ENCODE data around the gene CENPX.
A peak's percentile ranks its signal among the peaks of the same experiment; 100 is the strongest.

CENPX gene

GRCh38 chr17:82031885-82032627 is 9.4 kb upstream of the CENPX start:
- H3K4me3 ChIP-seq (ENCODE audit: low read depth, low read length): peak overlapping the region; percentile 36
- TF ChIP-seq CTCF (IDR thresholded peaks at IDR 0.05; ENCODE audit: borderline replicate concordance, insufficient read depth, low read depth, low read length): no peak

GRCh38 chr17:82031303-82031884 is 8.7 kb upstream of the CENPX start, which contains the start of gene RAC3:
TSS of gene RAC3 (plus strand) at chr17:82031678. CDS start at chr17:82031762, 84 bp downstream.
- peak within 1 kb of the TSS; percentile 46 for H3K4me3 ChIP-seq (ENCODE audit: low read depth, low read length)
- no peak for TF ChIP-seq CTCF (IDR thresholded peaks at IDR 0.05; ENCODE audit: borderline replicate concordance, insufficient read depth, low read depth, low read length)

- peak overlapping the region; percentile 46 for H3K4me3 ChIP-seq (ENCODE audit: low read depth, low read length)
- peak; percentile 94 for TF ChIP-seq CTCF (IDR thresholded peaks at IDR 0.05; ENCODE audit: borderline replicate concordance, insufficient read depth, low read depth, low read length)
Observed at GRCh38 chr17:82030470-82031302, 8.0 kb upstream of the CENPX start.

GRCh38 chr17:82029990-82030469 is 7.4 kb upstream of the CENPX start:
- H3K4me3 ChIP-seq (ENCODE audit: low read depth, low read length): no peak overlapping the region
- no peak for TF ChIP-seq CTCF (IDR thresholded peaks at IDR 0.05; ENCODE audit: borderline replicate concordance, insufficient read depth, low read depth, low read length)

GRCh38 chr17:82029391-82029790 is 6.7 kb upstream of the CENPX start:
- no peak overlapping the region for H3K4me3 ChIP-seq (ENCODE audit: low read depth, low read length)
- TF ChIP-seq CTCF (IDR thresholded peaks at IDR 0.05; ENCODE audit: borderline replicate concordance, insufficient read depth, low read depth, low read length): no peak

GRCh38 chr17:82028966-82029365 is 6.3 kb upstream of the CENPX start:
- TF ChIP-seq CTCF (IDR thresholded peaks at IDR 0.05; ENCODE audit: borderline replicate concordance, insufficient read depth, low read depth, low read length): no peak

More at GRCh38 chr17:82028966-82029365, 6.3 kb upstream of the CENPX start:
- no peak overlapping the region for H3K4me3 ChIP-seq (ENCODE audit: low read depth, low read length)

Measured in GM12875 (cell line).